Osteocyte (in vitro differentiated cells): ENCODE measurements around the gene ANGPTL4. TPM values are rescaled to one million over a fixed set of nuclear protein-coding genes. Genes with fewer than 3 reads are reported as not detected.
"Not testable (repeated sequence)": the region's sequence is repeated elsewhere in the genome, so short reads cannot be mapped to it uniquely, and the experiment has no call there.

Experiments
- DNase-seq: peaks from one replicate; pipeline ENCODE4 v3.0.0; 2021; ENCODE audit warnings: mixed read lengths; ENCODE audit not compliant: unreplicated experiment; ENCODE audit errors: extremely low spot score
- H3K27ac Mint-ChIP-seq: one replicate; pipeline ENCODE4 v1.8.0; 2021; ENCODE audit warnings: mild to moderate bottlenecking, mixed read lengths; ENCODE audit not compliant: unreplicated experiment
- H3K27me3 Mint-ChIP-seq: one replicate; pipeline ENCODE4 v1.8.0; 2021; ENCODE audit warnings: mixed read lengths; ENCODE audit not compliant: unreplicated experiment
- H3K36me3 Mint-ChIP-seq: one replicate; pipeline ENCODE4 v1.8.0; 2021; ENCODE audit warnings: mixed read lengths; ENCODE audit not compliant: unreplicated experiment
- H3K4me1 Mint-ChIP-seq: one replicate; pipeline ENCODE4 v1.8.0; 2021; ENCODE audit warnings: mixed read lengths; ENCODE audit not compliant: unreplicated experiment
- H3K4me3 Mint-ChIP-seq: one replicate; pipeline ENCODE4 v1.8.0; 2021; ENCODE audit warnings: mild to moderate bottlenecking, moderate library complexity, mixed read lengths; ENCODE audit not compliant: unreplicated experiment
- H3K9me3 Mint-ChIP-seq: one replicate; pipeline ENCODE4 v1.8.0; 2021; ENCODE audit warnings: mixed read lengths; ENCODE audit not compliant: unreplicated experiment
- total RNA-seq: library from RNA; stranded (reverse); gene quantifications from 2 replicates; pipeline ENCODE4 v1.2.1, GENCODE V29; 2021
- TF ChIP-seq, protein P1 (sequence below): fragments of 200-600 bp; sonication (generic); IDR thresholded peaks from 2 replicates; pipeline ENCODE4 v1.5.0; 2021; ENCODE audit warnings: antibody characterized with exemption, mild to moderate bottlenecking, moderate library complexity

ANGPTL4 gene
- total RNA-seq, 1 donor from 2014 or later, result 8.6 TPM

DNA sequence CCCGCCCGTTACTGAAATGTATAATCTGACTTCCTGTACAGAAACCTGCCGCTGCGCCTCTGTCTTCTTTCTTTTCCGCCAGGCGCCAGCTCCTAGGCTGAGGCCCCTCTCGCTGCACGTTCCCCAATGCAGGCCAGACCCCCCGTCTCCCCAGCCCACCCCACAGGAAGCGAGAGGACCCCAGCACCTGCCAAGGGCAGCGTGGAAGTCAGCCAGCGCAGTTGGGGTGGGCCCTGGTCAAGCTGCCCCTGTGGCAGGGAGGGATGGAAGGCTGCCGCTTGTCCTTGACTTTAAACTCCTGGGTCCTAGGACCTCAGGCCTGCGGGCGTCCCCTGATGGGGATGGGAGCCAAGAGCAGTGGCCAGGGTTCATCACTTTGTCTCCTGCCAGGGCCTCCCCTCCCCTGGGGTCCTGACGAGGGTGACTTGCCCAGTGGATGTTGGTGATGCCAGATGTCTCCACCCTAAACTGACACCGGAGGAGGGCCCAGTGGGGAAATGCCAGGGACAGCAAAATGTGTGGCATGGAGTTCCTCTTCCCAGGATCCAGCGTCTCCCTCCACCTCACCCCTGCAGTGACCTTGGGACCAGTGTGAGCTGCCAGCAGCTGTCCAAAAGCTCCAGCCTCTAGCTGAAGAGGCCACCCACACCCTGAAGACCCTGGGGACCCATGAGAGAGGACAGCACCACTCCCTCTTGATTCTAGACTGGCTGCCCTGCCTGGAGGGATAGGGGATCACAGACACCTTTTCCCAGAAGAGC is 40.6 kb downstream of the ANGPTL4 start:
- no peaks in the 10 kb centered on the region for H3K27me3 Mint-ChIP-seq
- H3K4me1 Mint-ChIP-seq, result no peaks in the 10 kb centered on the region
- TF ChIP-seq, protein P1, sequence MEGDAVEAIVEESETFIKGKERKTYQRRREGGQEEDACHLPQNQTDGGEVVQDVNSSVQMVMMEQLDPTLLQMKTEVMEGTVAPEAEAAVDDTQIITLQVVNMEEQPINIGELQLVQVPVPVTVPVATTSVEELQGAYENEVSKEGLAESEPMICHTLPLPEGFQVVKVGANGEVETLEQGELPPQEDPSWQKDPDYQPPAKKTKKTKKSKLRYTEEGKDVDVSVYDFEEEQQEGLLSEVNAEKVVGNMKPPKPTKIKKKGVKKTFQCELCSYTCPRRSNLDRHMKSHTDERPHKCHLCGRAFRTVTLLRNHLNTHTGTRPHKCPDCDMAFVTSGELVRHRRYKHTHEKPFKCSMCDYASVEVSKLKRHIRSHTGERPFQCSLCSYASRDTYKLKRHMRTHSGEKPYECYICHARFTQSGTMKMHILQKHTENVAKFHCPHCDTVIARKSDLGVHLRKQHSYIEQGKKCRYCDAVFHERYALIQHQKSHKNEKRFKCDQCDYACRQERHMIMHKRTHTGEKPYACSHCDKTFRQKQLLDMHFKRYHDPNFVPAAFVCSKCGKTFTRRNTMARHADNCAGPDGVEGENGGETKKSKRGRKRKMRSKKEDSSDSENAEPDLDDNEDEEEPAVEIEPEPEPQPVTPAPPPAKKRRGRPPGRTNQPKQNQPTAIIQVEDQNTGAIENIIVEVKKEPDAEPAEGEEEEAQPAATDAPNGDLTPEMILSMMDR, result no peak
- H3K4me3 Mint-ChIP-seq, result no peak overlapping the region
- DNase-seq, result no peak
- H3K9me3 Mint-ChIP-seq, result no peaks in the 10 kb centered on the region
- no peak overlapping the region for H3K27ac Mint-ChIP-seq
- H3K36me3 Mint-ChIP-seq, result peaks cover 16% of the 10 kb centered on the region

DNA sequence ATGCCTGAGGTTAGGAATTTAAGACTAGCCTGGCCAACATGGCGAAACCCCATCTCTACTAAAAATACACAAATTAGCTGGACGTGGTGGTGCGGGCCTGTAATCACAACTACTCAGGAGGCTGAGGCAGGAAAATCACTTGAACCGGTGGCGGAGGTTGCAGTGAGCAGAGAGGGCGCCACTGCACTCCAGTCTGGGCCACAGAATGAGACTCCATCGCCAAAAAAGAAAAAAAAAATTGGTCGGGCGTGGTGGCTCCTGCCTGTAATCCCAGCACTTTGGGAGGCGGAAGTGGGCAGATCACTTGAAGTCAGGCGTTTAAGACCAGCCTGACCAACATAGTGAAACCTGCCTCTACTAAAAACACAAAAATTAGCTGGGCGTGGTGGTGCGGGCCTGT is 46.8 kb downstream of the ANGPTL4 start:
- H3K36me3 Mint-ChIP-seq, DNase-seq, H3K9me3 Mint-ChIP-seq, H3K4me3 Mint-ChIP-seq, H3K27ac Mint-ChIP-seq, H3K27me3 Mint-ChIP-seq: not testable (repeated sequence)
- peaks cover 14% of the 10 kb centered on the region for H3K4me1 Mint-ChIP-seq

DNA sequence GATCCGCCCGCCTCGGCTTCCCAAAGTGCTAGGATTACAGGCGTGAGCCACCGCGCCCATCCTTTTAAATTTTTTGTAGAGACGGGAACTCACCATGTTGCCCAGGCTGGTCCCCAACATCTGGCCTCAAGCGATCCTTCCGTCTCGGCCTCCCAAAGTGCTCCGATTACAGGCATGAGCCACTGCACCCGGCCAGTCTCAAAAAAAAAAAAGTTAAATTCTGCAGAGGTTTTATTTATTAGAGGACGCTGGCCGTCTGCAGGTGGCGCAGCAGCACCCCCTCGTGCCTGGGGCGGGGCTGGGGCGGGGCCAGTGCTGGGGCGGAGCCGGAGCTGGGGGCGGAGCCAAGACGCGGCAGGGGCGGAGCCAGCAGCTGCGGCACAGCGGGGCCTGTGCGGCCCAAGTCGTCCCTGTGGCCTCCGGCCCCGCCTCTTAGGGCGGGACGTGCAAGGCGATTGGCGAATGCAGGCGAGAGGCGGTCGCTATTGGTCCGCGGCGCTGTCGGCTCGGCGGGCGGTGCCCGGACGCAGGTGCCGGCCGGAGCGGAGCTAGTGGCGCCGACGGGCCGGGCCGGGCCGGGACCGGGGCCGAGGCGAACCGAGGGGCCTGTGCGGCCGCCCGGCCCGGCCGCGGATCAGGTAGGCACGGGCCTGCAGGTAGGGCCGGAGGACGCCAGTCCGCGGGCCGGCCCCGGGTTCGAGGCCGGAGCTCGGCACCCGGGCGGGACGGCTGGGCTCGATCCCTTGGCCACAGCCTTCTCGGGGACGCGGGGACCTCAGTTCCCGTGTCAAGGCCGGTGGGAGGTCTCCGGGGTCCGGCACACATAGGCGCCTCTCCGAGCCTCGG is 49.1 kb downstream of the ANGPTL4 start, which contains the start of gene MARCHF2:
Gene MARCHF2, plus strand, starts transcription at position 523 of the 846 bp plus-strand sequence. CDS start 8,536 bp downstream, outside the sequence.
- Mint-ChIP-seq H3K9me3 (no peaks in the 10 kb centered on the region), H3K4me1 (peaks cover 16% of the 10 kb centered on the region), H3K27ac (no peak within 1 kb of the TSS), H3K27me3 (no peaks in the 10 kb centered on the region), H3K36me3 (no peaks in the 10 kb centered on the region), H3K4me3 (peak within 1 kb of the TSS; percentile 56)
- peak; percentile 99 for DNase-seq
- TF ChIP-seq, protein P1, result peak; percentile 76

DNA sequence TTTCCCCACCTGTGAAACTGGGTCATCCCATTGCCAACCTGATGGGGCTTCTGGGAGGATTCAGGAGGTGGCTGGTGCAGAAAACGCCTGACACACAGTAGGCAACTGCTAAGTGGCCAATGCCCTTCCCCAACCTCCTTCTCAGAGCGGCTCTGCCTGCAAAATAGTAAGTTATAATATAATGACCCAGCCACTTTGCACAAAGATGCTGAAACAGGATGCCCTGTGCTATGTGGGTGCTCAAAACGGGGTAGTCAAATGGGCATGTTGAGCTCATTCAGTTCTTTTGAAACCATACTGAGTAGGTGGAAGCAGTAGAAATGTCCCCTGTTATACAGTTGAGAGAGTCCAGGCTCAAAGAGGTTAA is 49.7 kb downstream of the ANGPTL4 start:
- Mint-ChIP-seq H3K36me3 (peaks cover 2% of the 10 kb centered on the region), H3K27ac (no peak overlapping the region), H3K27me3 (no peaks in the 10 kb centered on the region), H3K9me3 (no peaks in the 10 kb centered on the region), H3K4me3 (peak overlapping the region; percentile 56), H3K4me1 (peaks cover 19% of the 10 kb centered on the region)
- no peak for DNase-seq
- TF ChIP-seq, protein P1, result no peak

DNA sequence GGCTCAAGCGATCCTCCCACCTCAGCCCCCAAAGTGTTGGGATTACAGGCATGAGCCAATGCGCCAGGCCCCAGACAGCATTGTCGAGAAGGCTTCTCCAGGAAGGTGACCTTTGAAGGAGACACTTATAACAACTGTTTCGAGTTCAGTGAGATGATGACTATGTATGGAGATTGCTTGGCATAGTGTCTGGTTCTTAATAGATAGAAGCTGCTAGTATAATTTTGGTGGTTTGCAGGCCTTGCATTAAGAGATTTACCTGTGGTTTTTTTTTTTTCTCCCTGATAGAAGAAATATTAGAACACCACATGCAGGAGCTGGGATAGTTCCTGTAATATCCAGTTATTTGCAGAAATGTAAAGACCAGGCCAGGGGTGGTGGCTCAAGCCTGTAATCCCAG is 52.8 kb downstream of the ANGPTL4 start:
- H3K9me3 Mint-ChIP-seq, result no peaks in the 10 kb centered on the region
- H3K36me3 Mint-ChIP-seq, result peaks cover 2% of the 10 kb centered on the region
- H3K4me3 Mint-ChIP-seq, result no peak overlapping the region
- peaks cover 17% of the 10 kb centered on the region for H3K4me1 Mint-ChIP-seq
- no peak overlapping the region for H3K27ac Mint-ChIP-seq
- H3K27me3 Mint-ChIP-seq, result no peaks in the 10 kb centered on the region
- TF ChIP-seq, protein P1, result no peak
- DNase-seq, result no peak
